GM21737 (cell line): ENCODE results near the gene GNAI2.
"Not testable (repeated sequence)": the region's sequence is repeated elsewhere in the genome, so short reads cannot be mapped to it uniquely, and the experiment has no call there.

ENCODE experiments used
- ATAC-seq: cut with Tn5 transposase; IDR thresholded peaks from one replicate; pipeline ENCODE4 v1.9.1; 2021; ENCODE audit warnings: mild to moderate bottlenecking, moderate library complexity; ENCODE audit not compliant: unreplicated experiment

Gene GNAI2

DNA sequence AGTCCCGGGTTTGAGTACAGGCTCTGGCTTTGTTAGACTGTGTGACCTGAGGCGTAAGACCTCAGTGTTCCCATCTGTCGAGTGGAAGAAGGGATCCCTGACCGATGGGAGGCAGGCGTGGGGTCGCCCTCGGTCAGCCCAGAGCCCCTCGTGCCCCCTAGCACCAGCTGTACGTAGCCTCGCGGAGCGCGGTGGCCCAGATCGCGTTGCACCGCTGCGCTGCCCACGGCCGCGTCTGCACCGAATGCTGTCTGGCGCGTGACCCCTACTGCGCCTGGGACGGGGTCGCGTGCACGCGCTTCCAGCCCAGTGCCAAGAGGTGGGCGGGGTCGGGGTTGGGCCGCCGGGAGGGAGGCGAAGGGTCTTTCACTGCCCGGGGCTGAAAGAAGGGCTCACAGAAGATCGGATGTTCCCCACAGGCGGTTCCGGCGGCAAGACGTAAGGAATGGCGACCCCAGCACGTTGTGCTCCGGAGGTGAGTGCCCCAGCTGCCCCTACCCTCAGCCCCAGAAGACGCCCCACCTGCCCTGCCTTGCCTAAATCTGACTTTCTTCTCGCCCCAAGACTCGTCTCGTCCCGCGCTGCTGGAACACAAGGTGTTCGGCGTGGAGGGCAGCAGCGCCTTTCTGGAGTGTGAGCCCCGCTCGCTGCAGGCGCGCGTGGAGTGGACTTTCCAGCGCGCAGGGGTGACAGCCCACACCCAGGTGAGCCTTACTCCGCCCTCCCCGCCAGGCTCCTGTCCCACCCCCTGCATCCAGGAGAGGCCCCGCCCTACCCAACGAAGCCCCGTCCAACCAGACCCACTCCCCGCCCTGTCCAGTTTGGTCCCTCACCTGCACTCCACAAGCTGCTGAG lies 39.4 kb downstream of the GNAI2 start:
- no peak for ATAC-seq

DNA sequence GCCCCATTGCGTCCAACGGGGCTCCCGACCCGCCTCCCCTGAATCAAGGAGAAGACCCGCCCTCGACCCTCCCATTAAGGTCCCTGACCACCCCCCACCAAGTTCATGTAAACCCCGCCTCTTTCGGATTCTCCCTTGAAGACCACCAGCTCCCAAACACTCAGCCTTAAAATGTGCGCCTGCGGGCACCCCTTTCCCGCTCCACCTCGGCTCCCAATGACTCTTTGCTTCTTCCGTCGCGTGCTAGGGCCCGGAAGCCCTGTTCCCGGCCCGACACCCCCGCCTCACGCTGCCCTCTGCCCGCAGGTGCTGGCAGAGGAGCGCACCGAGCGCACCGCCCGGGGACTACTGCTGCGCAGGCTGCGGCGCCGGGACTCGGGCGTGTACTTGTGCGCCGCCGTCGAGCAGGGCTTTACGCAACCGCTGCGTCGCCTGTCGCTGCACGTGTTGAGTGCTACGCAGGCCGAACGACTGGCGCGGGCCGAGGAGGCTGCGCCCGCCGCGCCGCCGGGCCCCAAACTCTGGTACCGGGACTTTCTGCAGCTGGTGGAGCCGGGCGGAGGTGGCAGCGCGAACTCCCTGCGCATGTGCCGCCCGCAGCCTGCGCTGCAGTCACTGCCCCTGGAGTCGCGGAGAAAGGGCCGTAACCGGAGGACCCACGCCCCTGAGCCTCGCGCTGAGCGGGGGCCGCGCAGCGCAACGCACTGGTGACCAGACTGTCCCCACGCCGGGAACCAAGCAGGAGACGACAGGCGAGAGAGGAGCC lies 40.2 kb downstream of the GNAI2 start:
- ATAC-seq, result no peak

DNA sequence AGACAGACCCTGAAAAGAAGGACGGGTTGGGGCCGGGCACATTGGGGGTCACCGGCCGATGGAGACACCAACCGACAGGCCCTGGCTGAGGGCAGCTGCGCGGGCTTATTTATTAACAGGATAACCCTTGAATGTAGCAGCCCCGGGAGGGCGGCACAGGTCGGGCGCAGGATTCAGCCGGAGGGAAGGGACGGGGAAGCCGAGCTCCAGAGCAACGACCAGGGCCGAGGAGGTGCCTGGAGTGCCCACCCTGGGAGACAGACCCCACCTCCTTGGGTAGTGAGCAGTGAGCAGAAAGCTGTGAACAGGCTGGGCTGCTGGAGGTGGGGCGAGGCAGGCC lies 40.7 kb downstream of the GNAI2 start:
- no peak for ATAC-seq

DNA sequence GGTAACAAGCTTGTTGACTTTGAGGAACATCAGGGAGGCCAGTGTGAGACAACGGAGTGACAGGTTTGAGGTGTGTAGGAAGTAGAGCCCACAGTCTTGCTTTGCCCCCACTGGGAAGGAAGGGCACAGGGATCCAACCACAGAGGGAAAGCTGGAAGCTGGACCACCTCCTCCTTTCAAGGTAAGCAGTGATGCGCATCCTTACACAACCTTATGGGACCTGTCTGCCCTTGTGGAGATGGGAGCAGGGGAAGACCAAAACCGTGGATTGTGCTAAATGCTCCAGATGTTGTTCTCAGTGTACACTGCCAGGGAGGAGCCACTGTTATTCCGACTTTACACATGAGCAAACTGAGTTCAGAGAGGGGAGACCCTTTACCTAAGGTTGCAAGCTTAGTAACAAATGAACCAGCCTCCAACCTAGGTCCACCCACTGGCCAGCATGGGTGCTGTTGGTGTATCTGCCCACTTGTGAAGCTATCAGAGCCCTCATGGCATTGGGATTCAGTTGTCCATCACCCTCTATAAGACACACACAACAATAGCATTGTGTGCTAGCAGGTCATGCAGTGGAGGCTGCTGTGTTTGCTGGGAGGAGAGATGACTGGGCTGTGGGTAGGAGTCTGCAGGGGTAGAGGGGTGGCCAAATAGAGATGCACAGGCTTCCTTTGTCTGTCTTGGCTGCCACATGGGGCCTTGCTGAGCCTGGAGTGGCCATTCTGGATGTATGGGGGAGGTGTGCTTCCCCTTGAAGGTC lies 42.3 kb downstream of the GNAI2 start:
- ATAC-seq, result no peak

DNA sequence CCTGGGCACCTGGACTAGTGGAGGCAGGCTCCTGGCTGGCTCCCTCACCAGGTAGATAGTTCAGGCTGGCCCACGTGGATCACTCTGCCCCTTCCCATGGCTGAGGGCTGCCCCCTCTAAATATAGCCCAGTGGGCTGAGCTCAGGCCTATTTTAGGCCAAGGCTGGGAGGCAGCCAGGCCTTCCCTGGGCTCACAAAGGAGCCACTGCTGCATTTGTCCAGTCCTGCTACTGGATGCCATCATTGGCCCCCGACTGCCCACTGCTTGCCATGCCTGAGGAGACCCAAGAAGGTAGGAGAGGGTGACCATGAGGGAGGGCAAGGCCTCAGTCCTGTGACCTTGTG lies 42.8 kb downstream of the GNAI2 start, which contains the start of gene LSMEM2:
LSMEM2 (plus strand) TSS at position 208 of the 345 bp plus-strand sequence; CDS start at position 235, 27 bp downstream.
- ATAC-seq, result no peak

DNA sequence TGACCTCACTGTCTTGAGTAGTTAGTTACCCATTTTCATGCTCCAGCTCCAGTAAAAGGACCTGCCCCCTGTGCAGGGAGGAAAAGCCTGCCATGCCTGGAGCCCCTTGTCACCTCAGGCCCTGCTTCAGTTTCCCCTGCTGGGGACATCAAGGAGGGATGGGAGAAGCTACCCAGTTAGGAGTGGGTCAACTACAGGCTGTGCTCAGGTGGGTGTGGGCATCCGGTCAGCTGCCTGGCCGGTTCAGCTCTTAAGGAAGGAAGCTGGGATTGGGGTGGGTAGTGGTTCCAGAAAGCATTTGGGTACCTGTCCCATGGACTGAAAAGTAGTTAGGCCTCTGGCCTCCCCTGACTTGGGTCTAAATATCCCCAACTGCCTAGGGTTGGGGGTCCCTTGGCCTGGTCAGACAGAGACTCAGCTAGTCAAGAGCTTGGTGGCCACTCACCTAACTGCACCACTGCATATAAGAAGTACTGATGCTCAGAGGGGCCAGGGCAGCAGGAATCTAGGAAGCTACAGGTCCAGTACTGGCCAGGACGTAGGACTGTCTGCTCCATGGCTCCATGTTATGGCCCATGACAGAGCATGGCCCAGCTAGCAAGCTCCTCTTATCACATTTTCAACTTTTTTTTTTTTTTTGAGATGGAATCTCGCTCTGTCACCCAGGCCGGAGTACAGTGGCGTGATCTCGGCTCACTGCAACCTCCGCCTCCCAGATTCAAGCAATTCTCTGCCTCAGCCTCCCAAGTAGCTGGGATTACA lies 43.4 kb downstream of the GNAI2 start:
- ATAC-seq, result no peak

DNA sequence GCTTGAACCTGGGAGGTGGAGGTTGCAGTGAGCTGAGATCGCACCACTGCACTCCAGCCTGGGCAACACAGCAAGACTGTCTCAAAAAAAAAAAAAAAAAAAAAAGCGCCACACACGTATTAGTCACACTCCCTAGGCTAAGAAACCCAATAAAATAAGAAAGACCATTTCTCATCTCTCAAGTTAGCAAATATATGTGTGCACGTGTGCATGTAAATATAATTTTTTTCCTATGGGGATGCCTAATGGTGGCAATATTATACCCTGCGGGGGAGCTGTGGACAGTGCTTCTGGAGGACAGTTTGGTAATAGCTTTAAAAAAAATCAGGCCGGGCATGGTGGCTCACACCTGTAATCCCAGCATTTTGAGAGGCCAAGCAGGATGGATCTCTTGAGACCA lies 48.1 kb downstream of the GNAI2 start:
- not testable (repeated sequence) for ATAC-seq

DNA sequence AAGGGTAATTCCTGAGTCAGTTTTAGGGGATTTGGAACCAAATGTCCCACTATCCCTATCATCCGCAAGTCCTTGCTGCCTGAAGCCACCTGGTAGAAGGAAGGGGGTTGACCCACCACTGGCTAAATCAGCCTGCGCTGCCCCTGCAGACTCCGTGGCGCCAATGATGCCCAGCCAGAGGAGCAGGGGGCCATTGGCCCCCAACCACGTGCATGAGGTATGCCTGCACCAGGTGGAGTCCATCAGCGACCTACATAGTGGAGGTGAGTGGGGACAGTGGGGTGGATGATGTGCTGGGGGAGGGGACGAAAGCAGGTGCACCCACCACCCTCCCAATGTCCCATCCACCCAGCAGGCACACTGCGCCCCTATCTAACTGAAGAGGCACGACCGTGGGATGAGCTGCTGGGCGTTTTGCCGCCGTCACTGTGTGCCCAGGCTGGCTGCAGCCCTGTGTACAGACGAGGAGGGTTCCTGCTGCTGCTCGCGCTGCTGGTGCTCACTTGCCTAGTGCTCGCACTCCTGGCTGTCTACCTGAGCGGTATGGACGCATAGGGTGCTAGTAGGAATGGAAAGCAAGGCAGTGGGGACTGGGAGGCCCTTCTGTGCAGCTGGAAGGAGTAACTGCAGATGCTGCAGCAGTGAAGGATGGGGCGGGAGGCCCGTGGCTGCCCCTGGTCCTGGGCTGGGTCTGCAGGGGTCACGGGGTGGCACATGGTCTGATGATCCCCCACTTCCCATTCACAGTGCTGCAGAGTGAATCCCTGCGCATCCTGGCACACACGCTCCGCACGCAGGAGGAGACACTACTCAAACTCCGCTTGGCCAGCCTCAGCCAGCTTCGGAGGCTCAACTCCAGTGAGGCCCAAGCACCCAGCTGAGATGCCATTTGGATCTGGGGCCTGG lies 50.6 kb downstream of the GNAI2 start:
- no peak for ATAC-seq

DNA sequence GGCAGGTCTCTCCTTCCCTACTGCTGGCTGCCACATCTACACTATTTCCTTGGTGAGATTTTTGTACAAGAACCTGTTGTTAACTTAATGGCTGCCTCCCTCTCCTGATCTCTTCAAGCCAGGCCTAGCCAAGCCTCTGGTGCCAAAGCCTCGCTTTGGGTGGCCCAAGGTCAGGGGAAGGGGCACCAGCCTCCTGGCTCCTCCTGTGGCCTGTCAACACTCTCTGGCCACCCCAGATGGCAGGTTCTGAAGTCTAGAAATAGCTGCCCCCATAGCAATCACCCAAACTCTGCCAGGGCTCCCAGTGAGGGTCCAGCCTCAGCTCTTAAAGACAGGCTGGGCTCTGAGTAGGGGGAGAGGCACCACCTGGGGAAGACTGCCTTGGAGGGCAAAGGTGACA lies 51.3 kb downstream of the GNAI2 start:
- ATAC-seq, result no peak

DNA sequence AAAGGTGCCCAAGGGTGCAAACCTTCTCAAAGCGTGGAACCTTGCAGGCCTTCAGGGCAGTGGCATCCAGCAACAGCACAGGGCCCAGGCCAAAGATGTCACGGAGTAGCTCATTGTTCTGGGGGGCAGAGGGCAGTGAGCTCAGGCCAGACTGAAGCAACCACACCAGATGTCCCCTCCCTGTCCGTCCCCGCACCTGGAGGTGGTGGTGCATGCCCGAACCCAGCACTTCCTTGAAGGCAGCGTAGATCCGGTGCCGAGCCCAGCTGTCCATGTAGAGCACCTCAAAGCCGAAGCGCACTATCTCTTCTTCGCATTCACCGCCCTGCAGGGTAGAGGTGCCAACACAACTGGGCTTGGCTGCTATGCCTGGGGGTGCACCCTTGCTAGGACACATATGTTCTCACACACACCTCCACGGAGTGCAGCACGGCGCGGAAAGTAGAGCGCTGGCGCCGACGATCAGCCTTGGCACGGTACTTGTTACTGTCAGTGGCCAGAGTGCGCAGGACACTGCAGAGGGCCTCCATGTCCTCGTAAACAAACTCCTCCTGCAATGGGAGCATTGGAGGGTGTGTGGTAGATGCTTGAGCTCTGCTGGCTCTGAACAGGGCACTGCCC lies 52.5 kb downstream of the GNAI2 start:
- ATAC-seq, result no peak

DNA sequence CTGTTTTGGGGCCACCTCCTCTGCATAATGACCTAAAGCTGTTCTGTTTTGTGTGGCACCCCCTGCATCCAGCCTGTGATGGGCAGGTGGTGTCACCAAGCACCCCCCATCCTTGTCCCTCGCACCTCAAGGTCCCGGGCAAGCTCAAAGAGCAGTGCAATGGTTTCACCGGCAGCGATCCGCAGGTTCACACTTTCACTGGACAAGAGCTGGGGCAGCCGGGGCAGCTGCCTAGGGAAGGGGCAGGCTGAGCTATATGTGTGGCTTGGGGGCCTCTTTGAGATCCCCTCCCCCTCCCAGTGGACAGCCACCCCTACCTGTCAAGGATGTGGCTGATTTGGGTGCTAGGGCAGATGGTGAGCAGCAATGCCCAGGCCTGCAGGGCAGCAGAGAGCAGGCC lies 53.1 kb downstream of the GNAI2 start:
- ATAC-seq, result no peak

DNA sequence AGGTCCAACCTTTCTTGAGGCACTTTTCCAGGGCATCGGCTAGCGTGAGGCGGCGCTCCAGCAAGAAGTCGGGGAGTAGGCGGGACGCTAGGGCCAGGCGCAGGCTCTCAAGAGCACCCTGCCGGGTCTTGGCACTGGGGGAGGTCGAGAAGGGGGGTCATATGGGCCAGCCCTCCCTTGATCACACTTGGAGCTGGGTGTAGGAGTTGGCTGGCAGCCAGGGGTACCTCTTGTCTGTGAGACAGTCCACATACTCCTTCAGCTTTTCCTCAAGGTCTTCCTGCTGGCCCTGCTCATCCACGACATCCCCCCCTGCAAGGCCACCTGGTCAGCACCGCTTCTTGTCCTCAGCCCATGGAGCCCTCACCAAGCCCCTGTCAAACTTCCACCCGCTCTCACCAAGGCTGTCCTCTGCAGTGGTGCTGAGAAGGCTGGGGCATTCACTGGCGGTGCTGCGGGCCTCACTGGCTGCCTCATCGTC lies 54.2 kb downstream of the GNAI2 start:
- ATAC-seq, result no peak

DNA sequence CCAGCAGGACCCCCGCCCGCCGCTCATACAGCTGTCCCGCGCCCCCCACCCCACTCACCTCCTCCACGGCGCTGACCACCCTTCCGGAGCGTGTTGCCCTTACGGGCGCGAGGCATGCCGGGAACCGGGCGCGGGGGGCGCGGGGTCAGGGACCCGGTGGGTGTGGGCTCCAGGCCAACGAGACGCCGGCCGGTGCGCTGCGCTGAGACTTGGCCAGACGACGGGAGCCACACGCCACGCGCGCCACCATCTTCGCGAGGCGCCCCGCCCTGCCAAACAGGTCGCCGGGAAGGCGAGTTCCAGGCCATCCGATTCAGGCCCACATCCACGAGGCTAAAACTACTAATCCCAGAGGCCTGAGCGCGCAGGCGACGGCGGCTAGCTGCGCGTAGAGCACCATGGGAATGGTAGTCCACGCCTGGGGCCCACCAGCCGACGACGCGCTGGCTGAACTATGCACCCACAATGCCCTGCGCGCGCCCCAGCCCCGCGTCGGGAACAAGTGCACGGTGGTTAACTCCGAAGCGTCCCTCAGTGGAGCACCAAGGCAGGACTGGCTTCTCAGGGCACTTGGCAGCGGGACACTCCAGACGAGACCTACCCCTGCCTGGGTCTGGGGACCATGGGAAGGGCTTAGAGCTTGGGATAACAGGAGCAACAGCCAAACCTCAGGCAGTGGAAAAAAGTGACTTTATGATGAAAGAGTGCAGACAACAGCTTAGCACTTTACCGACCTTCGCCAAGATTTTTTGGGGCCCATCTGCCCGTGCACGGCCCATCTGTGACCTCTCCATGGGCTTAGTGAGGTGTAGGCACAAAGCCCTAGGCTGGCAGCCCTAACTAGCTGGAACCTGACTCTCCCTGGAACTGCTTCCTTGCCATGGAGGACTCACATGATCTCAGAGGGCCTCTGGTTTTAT lies 56.4 kb downstream of the GNAI2 start, which contains the start of gene IFRD2:
IFRD2 (minus strand) TSS at position 271 of the 920 bp plus-strand sequence; CDS start at position 116, 155 bp downstream.
- ATAC-seq, result peak; percentile 91

DNA sequence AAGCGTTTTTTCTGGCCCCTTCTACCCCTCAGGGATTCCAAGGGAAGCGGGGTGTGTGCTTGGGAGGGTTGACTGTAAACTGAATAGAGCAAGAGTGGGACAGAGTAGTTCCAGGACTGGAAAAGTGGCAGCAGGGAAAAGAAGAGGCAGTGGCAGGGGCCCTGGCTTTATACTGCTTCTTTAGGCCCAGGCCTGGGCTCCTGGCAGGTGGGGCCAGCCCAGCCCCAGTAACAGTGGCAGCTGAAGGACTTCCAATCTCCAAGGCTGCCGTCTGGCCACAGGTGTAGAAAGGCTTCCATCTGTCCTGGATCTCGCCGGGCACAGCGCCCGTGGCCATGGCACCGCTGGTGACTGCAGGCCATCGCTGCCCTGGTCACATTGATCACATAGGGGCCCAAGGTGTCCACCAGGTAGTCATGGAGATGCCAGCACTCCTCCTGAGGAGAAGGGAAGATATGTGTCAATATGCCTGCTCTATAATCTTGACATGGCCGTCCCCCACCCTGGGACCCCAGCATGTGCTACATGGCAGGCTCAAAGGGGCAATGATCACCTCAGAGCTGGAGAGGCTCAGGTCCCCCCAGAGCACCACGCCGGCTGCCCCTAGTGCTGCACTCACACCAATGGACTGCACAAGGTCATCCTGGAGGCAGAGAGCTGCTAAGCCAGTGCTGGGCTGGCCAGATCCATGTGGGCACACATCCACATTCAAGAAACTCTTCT lies 57.2 kb downstream of the GNAI2 start:
- no peak for ATAC-seq

DNA sequence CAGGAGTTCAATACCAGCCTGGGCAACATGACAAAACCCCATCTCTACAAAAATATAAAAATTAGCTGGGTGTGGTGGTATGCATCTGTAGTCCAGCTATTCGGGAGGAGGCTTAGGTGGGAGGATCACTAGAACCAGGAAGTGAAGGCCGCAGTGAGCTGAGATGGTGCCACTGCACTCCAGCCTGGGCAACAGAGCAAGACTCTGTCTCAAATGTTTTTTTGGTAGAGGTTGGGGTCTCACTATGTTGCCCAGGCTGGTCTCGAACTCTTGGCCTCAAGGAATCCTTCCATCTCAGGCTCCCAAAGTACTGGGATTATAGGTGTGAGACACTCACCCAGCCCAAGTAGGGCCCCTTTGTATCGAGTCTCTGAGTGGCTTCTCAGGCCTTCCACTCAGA lies 58.1 kb downstream of the GNAI2 start:
- ATAC-seq, result no peak

DNA sequence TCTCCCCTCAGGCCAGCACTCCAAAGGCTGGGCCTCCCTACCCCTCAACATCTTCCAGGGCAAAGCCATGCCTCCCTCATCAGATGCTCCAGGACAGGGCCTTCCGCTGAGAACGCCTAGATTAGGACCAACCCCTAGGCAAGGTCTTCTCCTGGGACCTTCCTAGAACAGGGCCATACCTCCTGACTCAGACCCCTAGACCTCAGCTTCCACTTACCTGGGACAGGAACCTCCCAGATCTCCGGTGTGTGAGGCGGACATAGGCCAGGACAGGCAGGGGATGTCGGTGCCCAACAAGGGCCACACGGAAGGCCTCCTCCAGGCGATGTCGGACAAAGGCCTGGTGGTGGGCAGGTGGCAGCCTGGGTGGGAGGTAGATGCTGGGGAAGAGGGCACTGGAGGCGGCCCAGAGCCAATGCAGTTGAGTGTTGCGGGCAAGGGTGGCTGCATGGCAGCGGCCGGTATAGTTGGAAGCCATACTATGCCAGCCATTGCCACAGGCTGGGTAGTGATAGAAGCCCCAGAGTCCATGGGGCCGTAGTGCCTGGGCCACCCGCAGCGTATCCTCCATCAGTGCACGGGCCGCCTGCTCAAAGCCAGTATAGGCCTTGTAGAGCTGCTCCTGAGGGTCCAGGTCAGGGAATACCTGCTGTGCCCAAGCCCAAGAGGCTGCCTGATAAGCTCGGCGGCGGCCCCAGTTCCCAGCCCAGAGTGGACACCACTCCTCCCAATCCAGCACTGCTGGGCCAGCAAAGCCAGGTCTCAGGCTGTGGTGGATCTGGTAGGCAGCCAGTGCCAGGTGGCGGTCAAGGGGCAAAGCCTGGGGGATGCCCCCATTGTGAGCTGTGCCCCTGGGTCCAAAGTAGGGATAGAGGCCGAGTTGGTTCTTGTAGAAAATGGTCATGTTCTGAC lies 58.7 kb downstream of the GNAI2 start:
- no peak for ATAC-seq
